OCI-LY3 (cell line): ENCODE results near the gene ZFP1.

Source experiments
- EZH2phosphoT487 ChIP-seq: fragments of 200-600 bp; shearing (Covaris generic); IDR thresholded peaks from 2 replicates; pipeline ENCODE4 v1.6.1; 2018; ENCODE audit warnings: antibody characterized with exemption, mixed run types, low read depth
- TF ChIP-seq, protein P1 (sequence below): fragments of 200-600, 300-600 bp; sonication (generic); IDR thresholded peaks from 2 replicates; pipeline ENCODE4 v1.5.1; 2014; ENCODE audit warnings: antibody characterized with exemption, low read length, low read depth

DNA sequence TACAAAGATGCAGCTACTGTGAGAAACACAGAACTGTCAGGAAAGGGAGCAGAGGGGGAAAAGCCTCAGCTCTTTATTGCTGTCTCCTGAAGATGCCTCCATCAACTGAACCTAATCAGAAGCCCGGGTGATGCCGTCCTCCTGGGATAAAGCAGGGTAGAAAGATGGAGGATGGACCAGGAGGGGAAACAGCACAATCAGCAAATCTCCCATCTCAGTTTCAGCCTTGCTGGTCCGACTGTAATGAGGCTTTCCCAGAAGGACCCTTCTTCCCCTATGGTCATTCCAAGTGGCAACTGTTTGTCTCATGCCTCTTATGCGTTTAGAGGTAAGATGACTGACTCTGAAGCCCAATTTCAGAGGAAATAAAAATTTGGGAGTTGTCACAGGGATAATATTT is 24.3 kb downstream of the ZFP1 start:
- TF ChIP-seq, protein P1, sequence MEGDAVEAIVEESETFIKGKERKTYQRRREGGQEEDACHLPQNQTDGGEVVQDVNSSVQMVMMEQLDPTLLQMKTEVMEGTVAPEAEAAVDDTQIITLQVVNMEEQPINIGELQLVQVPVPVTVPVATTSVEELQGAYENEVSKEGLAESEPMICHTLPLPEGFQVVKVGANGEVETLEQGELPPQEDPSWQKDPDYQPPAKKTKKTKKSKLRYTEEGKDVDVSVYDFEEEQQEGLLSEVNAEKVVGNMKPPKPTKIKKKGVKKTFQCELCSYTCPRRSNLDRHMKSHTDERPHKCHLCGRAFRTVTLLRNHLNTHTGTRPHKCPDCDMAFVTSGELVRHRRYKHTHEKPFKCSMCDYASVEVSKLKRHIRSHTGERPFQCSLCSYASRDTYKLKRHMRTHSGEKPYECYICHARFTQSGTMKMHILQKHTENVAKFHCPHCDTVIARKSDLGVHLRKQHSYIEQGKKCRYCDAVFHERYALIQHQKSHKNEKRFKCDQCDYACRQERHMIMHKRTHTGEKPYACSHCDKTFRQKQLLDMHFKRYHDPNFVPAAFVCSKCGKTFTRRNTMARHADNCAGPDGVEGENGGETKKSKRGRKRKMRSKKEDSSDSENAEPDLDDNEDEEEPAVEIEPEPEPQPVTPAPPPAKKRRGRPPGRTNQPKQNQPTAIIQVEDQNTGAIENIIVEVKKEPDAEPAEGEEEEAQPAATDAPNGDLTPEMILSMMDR: no peak
- TF ChIP-seq EZH2phosphoT487: no peak
